K562 (cell line): Measurements from ENCODE around the gene COL4A2. TPM values are rescaled to one million over a fixed set of nuclear protein-coding genes. Genes with fewer than 3 reads are reported as not detected.

Experiments used
- ATAC-seq: fragments of 200-7000 bp; cut with Tn5 transposase; 3 replicates; pipeline ENCODE4 v1.9.1; 2020; ENCODE audit warnings: moderate library complexity
- BruUV-seq: library from RNA; stranded (reverse); fragments of 400-500 nt; replicated peaks from 2 replicates; lab custom pipeline; 2021; lab: Mats Ljungman, UMichigan
- CTCF ChIA-PET: fragments of 300-600 bp; formaldehyde crosslinking; extraction: SDS; loops from one replicate; lab custom pipeline; 2021; ENCODE audit warnings: low intra/inter-chr PET ratio; lab: Yijun Ruan, JAX
- POLR2A ChIA-PET: fragments of 300-600, 350-650 bp; sonication (Branson Sonifier 250); formaldehyde crosslinking; extraction: SDS; loops from one replicate; lab custom pipeline; 2021; ENCODE audit warnings: antibody characterized with exemption, inconsistent platforms; lab: Yijun Ruan, JAX
- DNase-seq, 4 experiments: peaks; one replicate each; pipeline versions ENCODE4 v3.0.0 to v3.0.0-alpha.2; 2011 to 2018; ENCODE audit warnings: low spot score in 3 of 4, mixed read lengths in 3 of 4; ENCODE audit errors: extremely low read depth in 1 of 4
- FAIRE-seq: peaks from 2 replicates; lab custom pipeline; 2011; peaks lifted over from hg19 to GRCh38; lab: Jason Lieb, UNC
- H2AFZ ChIP-seq: 2 replicates; pipeline ENCODE4 v1.6.0; 2011; ENCODE audit warnings: low read depth, low read length, control low read depth, inconsistent platforms
- H3K27ac ChIP-seq: fragments of 200-600 bp; 3 replicates; pipeline ENCODE4 v1.8.0; 2011; ENCODE audit warnings: low read depth, mild to moderate bottlenecking, control low read depth, inconsistent platforms, low read length, moderate library complexity, mixed read lengths; ENCODE audit errors: extremely low read depth
- H3K27me3 ChIP-seq, 2 experiments: fragments of 300-600 bp in 1 of 2; 2 replicates in 1 of 2; 3 replicates in 1 of 2; pipeline versions ENCODE4 v1.6.0 to v1.8.0; 2011; ENCODE audit warnings: inconsistent platforms in 2 of 2, low read length in 2 of 2, mild to moderate bottlenecking in 1 of 2, mixed read lengths in 1 of 2, moderate library complexity in 1 of 2; ENCODE audit not compliant: control insufficient read depth in 2 of 2, insufficient read depth in 2 of 2
- H3K36me3 ChIP-seq: fragments of 300-600 bp; 3 replicates; pipeline ENCODE4 v1.8.0; 2011; ENCODE audit warnings: mild to moderate bottlenecking, low read length, inconsistent platforms; ENCODE audit not compliant: control insufficient read depth, insufficient read depth
- H3K4me1 ChIP-seq, 2 experiments: fragments of 200-600 bp in 1 of 2; replicated peaks in 1 of 2; 2 replicates in 1 of 2; 3 replicates in 1 of 2; pipeline versions ENCODE4 v1.5.1 to v1.8.0; 2011; ENCODE audit warnings: inconsistent platforms in 2 of 2, low read length in 2 of 2, mild to moderate bottlenecking in 1 of 2, mixed read lengths in 1 of 2, moderate library complexity in 1 of 2; ENCODE audit not compliant: control insufficient read depth in 2 of 2, insufficient read depth in 2 of 2
- H3K4me2 ChIP-seq: 2 replicates; pipeline ENCODE4 v1.6.1; 2011; ENCODE audit warnings: low read length, control low read depth, inconsistent platforms, mixed read lengths; ENCODE audit not compliant: insufficient read depth
- H3K4me3 ChIP-seq: fragments of 200-600 bp; sonication (generic), shearing (Covaris generic); 2 replicates; pipeline ENCODE4 v1.5.1; 2016; ENCODE audit warnings: control low read depth, inconsistent platforms
- H3K79me2 ChIP-seq: fragments of 200-600 bp; 3 replicates; pipeline ENCODE4 v1.8.0; 2011; ENCODE audit warnings: low read length, inconsistent platforms; ENCODE audit not compliant: control insufficient read depth, insufficient read depth
- H3K9ac ChIP-seq, 2 experiments: 2 replicates each; pipeline versions ENCODE4 v1.6.0 to v1.6.1; 2011; ENCODE audit warnings: low read depth in 2 of 2, low read length in 2 of 2, control low read depth in 1 of 2, inconsistent platforms in 1 of 2, mild to moderate bottlenecking in 1 of 2, mixed read lengths in 1 of 2; ENCODE audit not compliant: insufficient read depth in 1 of 2
- H3K9me1 ChIP-seq: one replicate; pipeline ENCODE4 v1.6.0; 2011; ENCODE audit warnings: inconsistent platforms, mild to moderate bottlenecking, low read length, moderate library complexity; ENCODE audit not compliant: control insufficient read depth, insufficient read depth
- H3K9me3 ChIP-seq: replicated peaks from 2 replicates; pipeline ENCODE4 v1.5.1; 2011; ENCODE audit warnings: low read depth, low read length, inconsistent platforms; ENCODE audit not compliant: control insufficient read depth, insufficient read depth
- H4K20me1 ChIP-seq: replicated peaks from 2 replicates; pipeline ENCODE4 v1.6.1; 2011; ENCODE audit warnings: low read length, inconsistent platforms, mixed read lengths; ENCODE audit not compliant: control insufficient read depth, insufficient read depth
- ESRRA ChIP-seq: fragments of 450-650 bp; IDR thresholded peaks from 2 replicates; pipeline ENCODE4 v1.6.1; 2014; ENCODE audit warnings: low read depth, mild to moderate bottlenecking, moderate library complexity, borderline replicate concordance
- HES1 ChIP-seq: fragments of 450-650 bp; IDR thresholded peaks from 2 replicates; pipeline ENCODE4 v1.6.1; 2016; ENCODE audit warnings: low read depth, mild to moderate bottlenecking, moderate library complexity
- IRF1 ChIP-seq: sonication (generic); formaldehyde crosslinking; IDR thresholded peaks from 2 replicates; pipeline ENCODE4 v1.8.0; 2022; ENCODE audit warnings: missing genetic modification reagents, mild to moderate bottlenecking, borderline replicate concordance
- KLF6 ChIP-seq: fragments of 250-450 bp; sonication (Bioruptor Pico); IDR thresholded peaks from 2 replicates; pipeline ENCODE4 v1.4.0; 2020; ENCODE audit warnings: mild to moderate bottlenecking, moderate library complexity, borderline replicate concordance
- MCM5 ChIP-seq: fragments of 450-650 bp; IDR thresholded peaks from 2 replicates; pipeline ENCODE4 v1.6.1; 2016; ENCODE audit warnings: low read depth
- MTA3 ChIP-seq: fragments of 450-650 bp; formaldehyde crosslinking; IDR thresholded peaks from 2 replicates; pipeline ENCODE4 v1.6.1; 2017; ENCODE audit warnings: mild to moderate bottlenecking, borderline replicate concordance
- RBM15 ChIP-seq: fragments of 200-400 bp; formaldehyde crosslinking; IDR thresholded peaks from 2 replicates; pipeline ENCODE4 v1.6.1; 2018; ENCODE audit warnings: mild to moderate bottlenecking, low read length, moderate library complexity; ENCODE audit not compliant: insufficient read depth
- SIRT6 ChIP-seq: IDR thresholded peaks from one replicate; pipeline ENCODE4 v1.6.1; 2012; ENCODE audit warnings: low read depth, mild to moderate bottlenecking, control low read depth, inconsistent platforms, low read length, moderate library complexity
- SLC30A9 ChIP-seq: fragments of 250-450 bp; sonication (Bioruptor Pico); IDR thresholded peaks from 2 replicates; pipeline ENCODE4 v1.8.0; 2022; ENCODE audit warnings: mild to moderate bottlenecking, moderate library complexity
- THAP7 ChIP-seq: fragments of 250-450 bp; sonication (Bioruptor Pico); IDR thresholded peaks from 2 replicates; pipeline ENCODE4 v1.5.0; 2021
- VEZF1 ChIP-seq: fragments of 200-800 bp; sonication (Bioruptor generic); IDR thresholded peaks from 2 replicates; pipeline ENCODE4 v1.6.1; 2017; ENCODE audit warnings: missing genetic modification characterization, missing compliant biosample characterization
- ZBTB5 ChIP-seq: fragments of 450-650 bp; IDR thresholded peaks from 2 replicates; pipeline ENCODE4 v1.6.1; 2017; ENCODE audit warnings: antibody characterized with exemption
- ZNF277 ChIP-seq: fragments of 250-450 bp; sonication (Bioruptor Pico); IDR thresholded peaks from 2 replicates; pipeline ENCODE4 v1.8.0; 2022; ENCODE audit warnings: inconsistent platforms, mild to moderate bottlenecking, moderate library complexity, borderline replicate concordance
- ZNF444 ChIP-seq: fragments of 250-450 bp; sonication (Bioruptor Pico); IDR thresholded peaks from 2 replicates; pipeline ENCODE4 v1.4.0; 2020; ENCODE audit warnings: mild to moderate bottlenecking, moderate library complexity
- ZNF644 ChIP-seq: fragments of 200-800 bp; sonication (Bioruptor generic); IDR thresholded peaks from 2 replicates; pipeline ENCODE4 v1.6.1; 2016; ENCODE audit warnings: low read depth, missing genetic modification characterization, missing compliant biosample characterization
- ZSCAN29 ChIP-seq: fragments of 450-650 bp; IDR thresholded peaks from 2 replicates; pipeline ENCODE4 v1.6.1; 2017
- WGBS: fragments of 100-300 bp; shearing (Covaris generic); methylation state at CpG from one replicate; pipeline ENCODE4 v1.1.6; 2016; ENCODE audit warnings: low coverage, mixed read lengths; ENCODE audit not compliant: insufficient coverage; ENCODE audit errors: missing lambda C conversion rate; 5-methylcytosine and 5-hydroxymethylcytosine counted together
- in situ Hi-C: fragments of 300-500 bp; cut with MboI; formaldehyde crosslinking; loops from 4 replicates; pipeline ENCODE4 v1.15.0; 2018; ENCODE audit warnings: inconsistent platforms, mixed read lengths
- intact Hi-C: fragments of 100-400 bp; cut with micrococcal nuclease; formaldehyde crosslinking; loops from 2 replicates; pipeline ENCODE4 v1.14.2; 2022
- polyA plus RNA-seq, 8 experiments: library from polyadenylated mRNA; depleted of rRNA in 4 of 8; stranded (reverse) in 5 of 8; unstranded in 3 of 8; fragments of >200 nt; fragmentation: Nextera tagmentation in 2 of 8; fragmentation: Illumina TruSeq in 1 of 8; extraction: Ambion mirVana in 2 of 8; extraction: Trizol in 1 of 8; gene quantifications; 2 replicates each; pipeline versions ENCODE4 v1.2.1 to v1.2.3, GENCODE V29; 2011 to 2014; ENCODE audit warnings: inconsistent platforms in 1 of 8, missing spikeins in 1 of 8
- total RNA-seq, 7 experiments: library from RNA; depleted of rRNA in 6 of 7; stranded (reverse); fragments of >200 nt in 6 of 7; fragmentation: Illumina TruSeq in 2 of 7; extraction: Trizol in 2 of 7; gene quantifications; 2 replicates each; pipeline versions ENCODE4 v1.2.1 to v1.2.3, GENCODE V29; 2011 to 2021; ENCODE audit warnings: low replicate concordance in 1 of 7

The COL4A2 gene
- total and polyA plus RNA-seq, 9 of the 15 experiments (the other 6 are each of a cell fraction or from before 2014, with no cell fraction given): 0.13 to 15.2 (median 8.1) TPM

- TF ChIP-seq HES1 (no peak), ZNF644 (no peak), THAP7 (no peak), SIRT6 (no peak), ZNF277 (no peak), VEZF1 (CRISPR knock-in tag) (no peak)
Measured at GRCh38 chr13:110270507-110270906, 36.6 kb upstream of the COL4A2 start (continued).

- no peak overlapping the region for H3K9ac ChIP-seq
- ChIA-PET CTCF (no interaction called here), POLR2A (no interaction called here)
- FAIRE-seq (no peak), DNase-seq (no peak), ATAC-seq (no peak)
- no peaks in the 10 kb centered on the region for H3K36me3 ChIP-seq
- no peak overlapping the region for H3K27ac ChIP-seq
- no peaks in the 10 kb centered on the region for H3K9me1 ChIP-seq
- H4K20me1 ChIP-seq: no peaks in the 10 kb centered on the region
- no peak overlapping the region for H3K4me3 ChIP-seq
- peaks cover 3 to 24% of the 10 kb centered on the region in 2 experiments; a peak in 4 of 5 replicates for H3K27me3 ChIP-seq
- in situ Hi-C loops (no loop called here), intact Hi-C loops (no loop called here)
- no TSS peak for BruUV-seq
- no peaks in the 10 kb centered on the region for H3K4me1 ChIP-seq
- WGBS: 0% methylated on average over 5 of the region's 5 CpGs
- H2AFZ ChIP-seq: no peak overlapping the region
- no peaks in the 10 kb centered on the region for H3K79me2 ChIP-seq
- no peak overlapping the region for H3K4me2 ChIP-seq
- H3K9me3 ChIP-seq: no peaks in the 10 kb centered on the region
- TF ChIP-seq ZBTB5 (no peak), IRF1 (CRISPR knock-in tag) (no peak), SLC30A9 (CRISPR knock-in tag) (no peak), RBM15 (no peak), ZSCAN29 (no peak), MTA3 (no peak), KLF6 (CRISPR knock-in tag) (no peak), ZNF444 (CRISPR knock-in tag) (no peak), ESRRA (no peak), MCM5 (no peak)
Measured at GRCh38 chr13:110271313-110271712, 35.8 kb upstream of the COL4A2 start.
